D721Med (cell line): ENCODE measurements around the gene IRX3.

Experiments used
- DNase-seq: peaks from one replicate; pipeline ENCODE4 v3.0.0; 2011; ENCODE audit warnings: low spot score; ENCODE audit not compliant: insufficient read length
- FAIRE-seq: peaks from 2 replicates; lab custom pipeline; 2011; peaks lifted over from hg19 to GRCh38; lab: Jason Lieb, UNC
- CTCF ChIP-seq: IDR thresholded peaks from 2 replicates; pipeline ENCODE4 v1.5.1; 2012; ENCODE audit warnings: mild to moderate bottlenecking, control low read depth; ENCODE audit not compliant: insufficient read depth; ENCODE audit errors: missing control alignments

IRX3 gene

GRCh38 chr16:54286366-54287130, at the start of gene IRX3:
Gene IRX3, minus strand, starts transcription at chr16:54286787. Its CDS starts 737 bp downstream, at chr16:54286050.
- FAIRE-seq: no peak
- no peak for TF ChIP-seq CTCF
- no peak for DNase-seq

GRCh38 chr16:54335230-54335629, 48.6 kb upstream of the IRX3 start:
- no peak for TF ChIP-seq CTCF
- DNase-seq (no peak), FAIRE-seq (no peak)

- TF ChIP-seq CTCF: no peak
- no peak for FAIRE-seq
Measured at GRCh38 chr16:54334208-54334607, 47.6 kb upstream of the IRX3 start.

GRCh38 chr16:54331241-54332002, 44.8 kb upstream of the IRX3 start:
- no peak for DNase-seq
- no peak for FAIRE-seq
- TF ChIP-seq CTCF: no peak

More at GRCh38 chr16:54334208-54334607, 47.6 kb upstream of the IRX3 start:
- no peak for DNase-seq

- DNase-seq (no peak), FAIRE-seq (no peak)
- no peak for TF ChIP-seq CTCF
Measured at GRCh38 chr16:54327609-54328008, 41.0 kb upstream of the IRX3 start.

- no peak for TF ChIP-seq CTCF
- DNase-seq: no peak
Measured at GRCh38 chr16:54326266-54326662, 39.7 kb upstream of the IRX3 start.

More at GRCh38 chr16:54326266-54326662, 39.7 kb upstream of the IRX3 start:
- no peak for FAIRE-seq
